NCI-H82 treated with DMSO at 0.1 percent for 48 hours (cell line): ENCODE data around the gene ADM2.

Experiments used
- DNase-seq: peaks from one replicate; lab custom pipeline; 2025; ENCODE audit not compliant: unreplicated experiment; lab: John Stamatoyannopoulos, UW

The ADM2 gene

DNA sequence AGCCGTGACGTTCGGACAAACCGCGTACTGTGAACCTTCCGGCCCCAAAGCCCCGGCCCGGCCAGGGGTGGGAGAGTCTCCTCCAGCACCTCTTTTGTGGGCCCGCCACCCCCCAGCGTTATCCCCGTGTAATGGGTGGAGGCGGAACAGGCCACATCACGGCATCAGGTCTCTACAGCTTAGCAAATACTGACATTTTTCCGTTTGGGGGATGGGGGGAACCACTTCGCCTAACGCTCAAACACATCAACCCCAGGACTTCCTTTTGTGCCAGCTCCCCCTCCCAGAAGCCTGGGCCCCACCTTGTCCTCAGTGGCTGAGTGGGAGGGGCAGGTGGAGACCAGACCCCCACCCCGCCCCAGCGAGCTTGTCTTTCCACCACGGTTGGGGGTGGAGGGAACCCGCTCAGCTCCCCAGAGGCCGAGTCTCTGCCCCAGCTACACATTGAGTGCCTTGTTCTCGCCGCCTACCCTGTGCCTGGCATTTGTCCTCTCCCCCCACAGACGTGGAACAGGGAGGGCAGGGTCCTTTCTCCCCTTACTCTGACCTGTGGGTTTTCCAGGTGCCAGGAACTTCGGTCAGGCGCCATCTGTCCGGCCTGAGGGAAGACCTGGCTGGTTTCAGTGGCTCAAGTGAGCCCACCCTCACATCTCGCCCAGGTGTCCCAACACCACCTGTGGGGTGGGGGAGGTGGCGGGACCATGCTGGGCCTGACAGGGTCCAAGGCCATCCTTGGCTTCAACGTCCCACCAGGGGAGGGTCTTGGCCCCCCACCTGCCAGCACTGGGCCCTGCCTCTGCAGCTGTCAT lies 36.1 kb upstream of the ADM2 start:
- no peak for DNase-seq

DNA sequence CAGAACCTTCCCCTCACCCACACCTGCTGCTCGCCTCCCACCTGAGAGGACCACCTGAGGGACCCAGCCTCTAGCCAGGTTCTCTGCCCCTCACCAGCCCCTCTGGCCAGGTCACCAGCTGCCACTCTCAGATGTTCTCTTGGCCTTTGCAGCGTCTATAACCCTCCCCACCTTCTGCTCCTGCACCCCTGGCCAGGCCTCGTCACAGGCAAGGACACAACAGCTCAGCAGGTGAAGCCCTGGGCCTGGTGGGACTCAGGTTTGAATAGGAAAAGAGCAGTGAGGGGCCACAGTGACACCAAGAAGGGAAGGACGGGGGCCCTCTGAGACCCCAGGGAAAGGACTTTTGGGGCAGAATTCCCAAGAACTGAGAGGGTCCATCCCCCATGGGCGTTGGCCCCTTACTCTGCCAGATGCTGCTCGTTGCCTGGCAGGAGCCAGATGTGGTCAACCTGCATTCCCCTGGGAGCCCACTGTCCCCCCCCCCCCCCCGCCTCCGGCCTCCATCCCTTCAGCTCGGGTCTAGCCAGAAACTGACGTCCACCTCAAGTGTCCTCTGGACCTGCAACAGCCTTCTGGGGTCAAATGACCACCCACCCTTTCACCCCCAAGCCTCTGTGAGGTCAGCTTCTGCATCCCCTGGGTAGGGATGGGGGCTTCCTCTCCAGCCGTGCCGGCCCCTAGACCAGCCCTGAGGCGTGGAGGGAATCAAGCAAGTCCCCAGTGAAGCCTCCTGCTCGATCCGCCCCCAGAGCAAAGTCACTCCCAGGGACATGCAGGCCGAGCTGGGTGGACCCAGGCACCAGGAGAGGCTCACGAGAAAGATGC lies 35.2 kb upstream of the ADM2 start:
- DNase-seq = no peak

- no peak for DNase-seq
Measured at GRCh38 chr22:50446708-50447575, 34.4 kb upstream of the ADM2 start.

GRCh38 chr22:50447576-50448551 lies 33.5 kb upstream of the ADM2 start:
- no peak for DNase-seq

DNA sequence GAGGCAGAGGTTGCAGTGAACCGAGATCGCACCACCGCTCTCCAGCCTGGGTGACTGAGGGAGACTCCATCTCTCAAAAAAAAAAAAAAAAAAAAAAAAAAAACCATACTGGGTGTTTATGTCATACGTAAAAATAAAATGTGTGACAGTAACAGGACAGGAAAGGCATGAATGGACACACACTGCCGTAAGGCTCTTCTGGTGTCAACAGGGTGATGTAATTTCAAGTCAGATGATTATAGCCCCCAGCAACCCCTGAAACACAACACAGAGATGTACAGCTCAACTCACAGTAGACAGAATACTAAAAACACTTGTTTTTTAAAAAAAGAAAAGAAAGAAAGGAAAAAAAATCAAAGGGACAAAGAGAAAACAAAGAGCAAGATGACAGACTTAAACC lies 28.7 kb upstream of the ADM2 start:
- no peak for DNase-seq

DNA sequence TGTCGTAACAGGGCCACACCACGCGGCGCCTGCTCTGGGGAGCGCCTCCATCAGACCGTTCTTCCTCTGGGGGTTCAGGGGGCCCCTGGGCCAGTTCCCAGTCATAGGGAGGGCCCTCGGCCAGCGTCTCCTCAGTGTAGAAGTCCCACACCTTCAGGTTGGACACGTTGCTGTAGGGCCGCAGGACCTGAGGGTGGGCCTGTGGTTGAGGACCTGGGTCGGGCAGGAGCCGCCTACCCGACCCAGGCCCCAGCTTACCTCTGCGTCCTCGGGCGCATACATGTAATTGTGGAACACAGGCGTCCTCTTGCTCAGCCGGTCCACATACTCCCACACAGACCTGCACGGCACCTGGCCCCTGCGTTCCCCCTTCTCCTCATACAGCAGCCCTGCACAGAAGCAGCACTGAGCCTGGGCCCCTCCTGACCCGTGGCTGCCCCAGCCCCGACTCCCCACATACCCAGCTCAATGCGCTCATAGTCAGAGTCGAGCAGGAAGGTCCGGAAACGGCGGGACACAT lies 26.7 kb upstream of the ADM2 start:
- no peak for DNase-seq

GRCh38 chr22:50455201-50455600 lies 26.1 kb upstream of the ADM2 start:
- no peak for DNase-seq

- no peak for DNase-seq
Measured at GRCh38 chr22:50456026-50456425, 25.3 kb upstream of the ADM2 start.

- no peak for DNase-seq
Measured at GRCh38 chr22:50456466-50457234, 24.7 kb upstream of the ADM2 start.

DNA sequence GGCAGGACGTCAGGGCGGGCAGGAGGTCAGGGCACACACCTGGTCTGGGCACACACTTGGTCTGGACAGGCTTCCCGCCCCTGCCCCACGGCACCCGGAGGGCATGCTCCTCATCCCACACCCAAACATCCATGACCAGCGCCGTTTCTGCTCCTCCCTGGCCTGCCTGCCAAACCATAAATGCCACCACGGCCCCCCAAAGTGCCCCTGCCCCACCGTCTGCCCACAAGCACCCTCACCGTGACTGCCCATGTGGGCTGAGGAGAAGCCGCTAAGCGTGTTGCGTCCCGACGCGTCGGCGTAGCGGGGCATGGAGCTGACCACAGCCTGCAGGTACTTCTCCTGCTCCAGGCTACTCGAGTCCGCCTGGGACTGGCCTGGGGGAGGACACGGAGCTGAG lies 22.3 kb upstream of the ADM2 start:
- no peak for DNase-seq

DNA sequence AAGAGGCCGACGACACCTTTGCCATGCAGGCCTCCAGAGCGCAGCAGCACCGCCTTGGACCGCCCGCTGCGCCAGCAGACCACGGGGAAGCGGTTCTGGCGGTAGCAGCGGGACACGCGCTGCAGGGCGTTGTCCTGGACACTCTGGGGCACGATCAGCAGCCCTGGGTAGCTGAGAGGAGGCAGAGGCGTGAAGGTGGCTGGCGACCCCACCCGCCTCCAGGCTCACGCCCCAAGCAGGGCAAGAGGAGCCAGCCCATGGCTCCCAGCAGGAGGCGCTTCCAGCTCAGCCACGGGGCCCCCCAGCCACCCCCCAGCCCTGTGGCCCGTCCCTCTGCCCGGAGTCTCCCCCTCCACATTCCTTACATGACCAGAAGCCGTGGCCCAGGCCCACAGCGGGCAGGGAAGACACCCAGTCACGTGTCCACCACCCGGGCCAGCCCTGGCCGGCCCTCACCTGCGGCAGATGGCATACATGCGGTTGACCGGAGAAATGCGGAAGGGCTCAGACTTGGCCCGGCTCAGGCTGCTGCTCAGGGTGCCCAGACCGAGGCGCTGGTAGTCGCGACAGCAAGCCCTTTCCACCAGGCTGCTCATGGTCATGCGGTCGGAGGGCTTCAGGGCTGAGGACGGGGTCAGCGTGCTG lies 21.7 kb upstream of the ADM2 start:
- no peak for DNase-seq

DNA sequence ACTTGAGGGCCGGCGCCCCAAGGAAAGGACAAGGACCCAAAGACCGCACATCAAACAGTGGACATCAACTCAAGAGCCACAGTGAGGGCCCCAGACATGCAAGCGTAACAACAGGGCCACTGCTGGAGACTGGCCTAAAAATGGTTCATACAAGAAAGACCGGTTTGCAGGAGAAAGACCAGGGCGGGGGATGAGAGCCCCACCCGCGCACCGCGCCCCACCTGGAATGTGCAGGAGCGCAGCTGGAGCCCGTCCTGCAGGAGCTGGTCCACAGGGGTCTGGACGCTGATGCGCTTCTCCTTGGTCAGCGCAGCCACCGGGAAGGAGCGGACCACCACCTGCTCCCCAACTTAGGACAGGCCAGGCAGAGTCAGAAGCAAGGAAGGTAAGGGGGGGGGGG lies 20.4 kb upstream of the ADM2 start:
- no peak for DNase-seq

GRCh38 chr22:50461536-50461935 lies 19.8 kb upstream of the ADM2 start:
- DNase-seq = no peak

- DNase-seq = no peak
Measured at GRCh38 chr22:50461979-50462540, 19.3 kb upstream of the ADM2 start.

DNA sequence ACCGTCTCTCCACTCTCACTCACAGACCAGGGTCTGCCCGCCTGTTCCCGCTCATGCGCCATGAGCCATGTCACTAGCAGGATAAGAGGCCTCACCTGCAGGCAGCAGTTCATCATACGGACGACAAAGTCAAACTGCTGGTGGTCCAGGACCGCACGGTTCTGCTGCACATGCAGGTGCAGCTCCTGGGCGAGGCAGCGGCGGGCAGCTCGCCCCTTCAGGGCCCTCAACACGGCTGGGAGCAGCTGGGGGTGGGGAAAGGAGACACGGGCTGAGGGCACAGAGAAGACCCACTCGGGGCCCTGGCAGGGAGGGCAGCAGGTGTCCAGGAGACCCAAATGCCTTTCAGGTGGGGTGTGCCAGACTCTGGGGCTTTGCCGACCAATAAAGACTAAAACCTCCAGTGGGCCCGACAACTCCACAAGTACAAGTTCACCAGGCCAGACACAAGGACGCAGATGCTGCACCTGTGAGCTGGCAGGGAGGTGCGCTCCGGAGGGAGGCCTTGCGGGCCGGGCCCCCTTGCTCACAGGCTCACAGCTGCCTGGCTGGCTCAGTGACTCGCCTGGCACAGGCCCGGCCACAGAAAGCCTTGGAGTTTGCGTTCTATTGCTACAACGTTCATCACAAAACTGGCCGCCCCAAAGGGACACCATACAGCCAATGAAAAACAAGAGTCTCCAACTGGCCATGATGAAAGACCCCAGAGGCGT lies 18.0 kb upstream of the ADM2 start:
- no peak for DNase-seq

DNA sequence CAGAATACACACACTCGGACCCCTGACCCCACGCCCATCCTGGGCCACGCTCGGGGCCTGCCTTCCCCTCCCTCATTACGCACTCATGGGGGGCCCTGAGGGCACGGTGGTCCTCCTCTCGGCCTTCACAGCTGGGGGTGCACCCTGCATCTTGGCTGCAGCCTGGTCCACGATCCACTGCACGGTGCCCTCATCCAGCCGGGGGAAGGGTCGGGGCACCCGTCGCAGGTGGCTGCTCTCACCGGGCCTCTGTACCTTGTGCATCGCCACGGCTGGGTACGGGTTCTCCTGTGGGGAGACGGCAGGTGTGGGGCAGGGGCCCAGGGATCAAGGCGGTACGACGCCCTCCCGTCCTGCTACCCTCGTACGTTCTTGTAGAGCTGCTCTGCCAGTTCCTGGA lies 16.9 kb upstream of the ADM2 start:
- no peak for DNase-seq

GRCh38 chr22:50465066-50465930 lies 16.0 kb upstream of the ADM2 start:
- no peak for DNase-seq
